GM12865 (cell line): ENCODE measurements around the gene MYH7.

Experiments
- DNase-seq: peaks from one replicate; pipeline ENCODE4 v3.0.0; 2010; ENCODE audit warnings: low read depth
- H3K4me3 ChIP-seq: 2 replicates; pipeline ENCODE4 v1.5.1; 2011; ENCODE audit warnings: mild to moderate bottlenecking, low read depth, low read length, control low read depth
- CTCF ChIP-seq: IDR thresholded peaks from 2 replicates; pipeline ENCODE4 v1.5.1; 2011; ENCODE audit warnings: low read length, control low read depth, low read depth, inconsistent platforms; ENCODE audit not compliant: insufficient read depth; ENCODE audit errors: missing control alignments

MYH7 gene

GRCh38 chr14:23470947-23471346, 35.5 kb upstream of the MYH7 start:
- TF ChIP-seq CTCF: no peak
- no peak overlapping the region for H3K4me3 ChIP-seq
- no peak for DNase-seq

- TF ChIP-seq CTCF: no peak
- H3K4me3 ChIP-seq: peak overlapping the region; percentile 75
- no peak for DNase-seq
These were observed 34.5 kb upstream of the MYH7 start for GRCh38 chr14:23469906-23470403.

GRCh38 chr14:23469127-23469905, 33.9 kb upstream of the MYH7 start, which contains the start of gene NGDN:
Gene NGDN (plus strand): TSS chr14:23469703. CDS start chr14:23469716, 13 bp downstream.
- peak within 1 kb of the TSS; percentile 75 for H3K4me3 ChIP-seq
- peak; percentile 65 for TF ChIP-seq CTCF
- peak; percentile 99 for DNase-seq

GRCh38 chr14:23468704-23469126, 33.3 kb upstream of the MYH7 start:
- TF ChIP-seq CTCF: no peak
- no peak for DNase-seq
- H3K4me3 ChIP-seq: peak overlapping the region; percentile 75

DNA sequence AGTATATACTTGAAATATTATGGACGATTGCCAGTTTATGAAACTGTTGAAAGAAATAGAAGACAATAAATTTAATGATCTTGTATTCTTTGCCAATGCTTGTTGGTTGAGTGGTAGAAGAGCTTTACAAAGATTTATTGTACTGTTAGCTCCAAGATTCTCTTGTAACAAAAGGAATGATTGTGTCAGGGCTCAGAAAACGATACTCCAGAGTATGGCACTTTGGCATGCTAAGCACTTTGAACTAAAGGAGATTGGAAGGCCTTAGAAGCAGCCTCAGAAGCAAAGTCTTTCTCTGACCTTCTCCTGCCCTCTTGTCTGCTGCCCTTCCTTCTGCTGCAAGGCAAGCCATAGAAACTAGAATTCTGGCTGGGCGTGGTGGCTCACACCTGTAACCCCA, 29.8 kb upstream of the MYH7 start:
- TF ChIP-seq CTCF: no peak
- DNase-seq: no peak
- H3K4me3 ChIP-seq: no peak overlapping the region

DNA sequence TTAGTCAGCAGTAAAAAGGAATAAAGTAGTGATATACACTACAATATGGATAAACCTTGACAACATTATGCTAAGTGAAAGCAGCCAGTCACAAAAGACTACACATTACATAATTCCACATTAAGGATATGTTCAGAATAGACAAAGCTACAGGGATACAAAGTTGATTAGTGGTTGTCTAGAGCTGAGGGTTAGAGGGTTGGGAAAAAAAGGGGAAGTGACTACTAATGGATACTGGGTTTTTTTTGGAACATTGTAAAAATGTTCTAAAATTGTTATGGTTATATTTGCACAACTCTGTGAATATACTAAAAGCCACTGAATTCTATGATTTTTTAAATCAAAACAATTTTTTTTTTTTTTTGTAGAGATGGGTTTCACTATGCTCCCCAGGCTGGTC, 29.2 kb upstream of the MYH7 start:
- no peak for DNase-seq
- no peak for TF ChIP-seq CTCF
- H3K4me3 ChIP-seq: no peak overlapping the region
